OCI-LY7 (cell line): ENCODE data around the gene SCG5. TPM values are rescaled to one million over a fixed set of nuclear protein-coding genes. Genes with fewer than 3 reads are reported as not detected.

Experiments
- BruUV-seq: library from RNA; stranded (reverse); fragments of 400-500 nt; replicated peaks from 2 replicates; lab custom pipeline; 2021; lab: Mats Ljungman, UMichigan
- CTCF ChIA-PET: fragments of 300-600 bp; sonication (Branson Sonifier 250); formaldehyde crosslinking; loops from one replicate; lab custom pipeline; 2022; ENCODE audit warnings: antibody characterized with exemption; ENCODE audit not compliant: unreplicated experiment; lab: Charles Lee
- POLR2A ChIA-PET: fragments of 300-600 bp; sonication (Branson Sonifier 250); formaldehyde crosslinking; loops from one replicate; lab custom pipeline; 2022; ENCODE audit warnings: antibody characterized with exemption; lab: Charles Lee
- DNase-seq: peaks from one replicate; pipeline ENCODE4 v3.0.0-alpha.2; 2015; ENCODE audit warnings: low spot score
- H2AFZ ChIP-seq: fragments of 200-600 bp; sonication (generic), shearing (Covaris generic); 2 replicates; pipeline ENCODE4 v1.6.1; 2014; ENCODE audit warnings: mild to moderate bottlenecking, antibody characterized with exemption, low read length, moderate library complexity
- H3K27ac ChIP-seq: fragments of 200-600 bp; sonication (generic); 2 replicates; pipeline ENCODE4 v1.5.1; 2014; ENCODE audit warnings: mixed run types, low read depth, mild to moderate bottlenecking, moderate library complexity, low read length, inconsistent platforms; ENCODE audit not compliant: poor library complexity, severe bottlenecking
- H3K36me3 ChIP-seq: fragments of 200-600 bp; sonication (generic); 2 replicates; pipeline ENCODE4 v1.6.1; 2014; ENCODE audit warnings: mild to moderate bottlenecking, antibody characterized with exemption, low read length, moderate library complexity, mixed read lengths; ENCODE audit not compliant: insufficient read depth
- H3K4me1 ChIP-seq: fragments of 200-600 bp; sonication (generic); 2 replicates; pipeline ENCODE4 v1.5.1; 2014; ENCODE audit warnings: mild to moderate bottlenecking, low read length; ENCODE audit not compliant: insufficient read depth, poor library complexity, severe bottlenecking
- H3K4me2 ChIP-seq: fragments of 200-600 bp; sonication (generic); 2 replicates; pipeline ENCODE4 v1.6.1; 2014; ENCODE audit warnings: mild to moderate bottlenecking, low read length
- H3K4me3 ChIP-seq: fragments of 200-600 bp; sonication (generic); 2 replicates; pipeline ENCODE4 v1.5.1; 2014; ENCODE audit warnings: mild to moderate bottlenecking, low read depth, low read length; ENCODE audit not compliant: poor library complexity, severe bottlenecking
- H3K79me2 ChIP-seq: fragments of 200-600 bp; sonication (generic); 2 replicates; pipeline ENCODE4 v1.6.1; 2016; ENCODE audit warnings: low read depth, mild to moderate bottlenecking, low read length, moderate library complexity, mixed read lengths; ENCODE audit not compliant: insufficient read depth
- H3K9me2 ChIP-seq: fragments of 200-600 bp; sonication (generic); 2 replicates; pipeline ENCODE4 v1.6.1; 2016; ENCODE audit warnings: mild to moderate bottlenecking, low read length, mixed read lengths; ENCODE audit not compliant: insufficient read depth
- H3K9me3 ChIP-seq: fragments of 200-600 bp; sonication (generic); 2 replicates; pipeline ENCODE4 v1.6.1; 2014; ENCODE audit warnings: mild to moderate bottlenecking, mixed run types, low read length, mixed read lengths
- H4K20me1 ChIP-seq: fragments of 200-600 bp; sonication (generic); 2 replicates; pipeline ENCODE4 v1.6.1; 2014; ENCODE audit warnings: mild to moderate bottlenecking, antibody characterized with exemption, low read length, moderate library complexity, mixed read lengths; ENCODE audit not compliant: insufficient read depth
- EZH2phosphoT487 ChIP-seq: fragments of 200-600 bp; sonication (generic); IDR thresholded peaks from 2 replicates; pipeline ENCODE4 v1.6.1; 2018; ENCODE audit warnings: low read depth, borderline replicate concordance, mild to moderate bottlenecking, mixed run types, antibody characterized with exemption, low read length, moderate library complexity, mixed read lengths
- intact Hi-C: fragments of 100-400 bp; cut with micrococcal nuclease; formaldehyde crosslinking; loops from one replicate; pipeline ENCODE4 v1.10.0; 2022; ENCODE audit not compliant: unreplicated experiment
- total RNA-seq, 2 experiments: library from RNA; depleted of rRNA in 1 of 2; stranded (reverse); fragments of >200 nt in 1 of 2; shearing (Covaris generic) in 1 of 2; gene quantifications; 2 replicates each; pipeline ENCODE4 v1.2.3, GENCODE V29; 2014 to 2022
- TF ChIP-seq, protein P1 (sequence below): fragments of 200-600 bp; sonication (generic); conservative IDR thresholded peaks from 2 replicates; pipeline ENCODE4 v1.5.1; 2014; ENCODE audit warnings: mild to moderate bottlenecking, antibody characterized with exemption, low read length, moderate library complexity, mixed read lengths

Gene SCG5
- total RNA-seq, 2 experiments from 2014 or later = 1.5 to 4.7 TPM

GRCh38 chr15:32636410-32636809 is 5.1 kb upstream of the SCG5 start:
- Histone ChIP-seq H4K20me1 (0 out of 2 replicates have a peak, but pooled peaks cover 9% of the 10 kb centered on the region), H2AFZ (no peak overlapping the region), H3K4me3 (no peak overlapping the region), H3K36me3 (peaks cover 98% of the 10 kb centered on the region), H3K27ac (peak overlapping the region; percentile 20), H3K4me2 (peak overlapping the region; percentile 7; the same call in 1 of the 2 replicates), H3K9me3 (no peaks in the 10 kb centered on the region), H3K4me1 (peaks cover 31% of the 10 kb centered on the region), H3K9me2 (no peaks in the 10 kb centered on the region), H3K79me2 (peaks cover 39% of the 10 kb centered on the region; the same call in 1 of the 2 replicates)
- ChIA-PET CTCF (no interaction called here), POLR2A (no interaction called here)
- BruUV-seq = no TSS peak
- intact Hi-C loops = no loop called here
- TF ChIP-seq, protein P1, sequence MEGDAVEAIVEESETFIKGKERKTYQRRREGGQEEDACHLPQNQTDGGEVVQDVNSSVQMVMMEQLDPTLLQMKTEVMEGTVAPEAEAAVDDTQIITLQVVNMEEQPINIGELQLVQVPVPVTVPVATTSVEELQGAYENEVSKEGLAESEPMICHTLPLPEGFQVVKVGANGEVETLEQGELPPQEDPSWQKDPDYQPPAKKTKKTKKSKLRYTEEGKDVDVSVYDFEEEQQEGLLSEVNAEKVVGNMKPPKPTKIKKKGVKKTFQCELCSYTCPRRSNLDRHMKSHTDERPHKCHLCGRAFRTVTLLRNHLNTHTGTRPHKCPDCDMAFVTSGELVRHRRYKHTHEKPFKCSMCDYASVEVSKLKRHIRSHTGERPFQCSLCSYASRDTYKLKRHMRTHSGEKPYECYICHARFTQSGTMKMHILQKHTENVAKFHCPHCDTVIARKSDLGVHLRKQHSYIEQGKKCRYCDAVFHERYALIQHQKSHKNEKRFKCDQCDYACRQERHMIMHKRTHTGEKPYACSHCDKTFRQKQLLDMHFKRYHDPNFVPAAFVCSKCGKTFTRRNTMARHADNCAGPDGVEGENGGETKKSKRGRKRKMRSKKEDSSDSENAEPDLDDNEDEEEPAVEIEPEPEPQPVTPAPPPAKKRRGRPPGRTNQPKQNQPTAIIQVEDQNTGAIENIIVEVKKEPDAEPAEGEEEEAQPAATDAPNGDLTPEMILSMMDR = no peak
- TF ChIP-seq EZH2phosphoT487 = no peak
- no peak for DNase-seq

DNA sequence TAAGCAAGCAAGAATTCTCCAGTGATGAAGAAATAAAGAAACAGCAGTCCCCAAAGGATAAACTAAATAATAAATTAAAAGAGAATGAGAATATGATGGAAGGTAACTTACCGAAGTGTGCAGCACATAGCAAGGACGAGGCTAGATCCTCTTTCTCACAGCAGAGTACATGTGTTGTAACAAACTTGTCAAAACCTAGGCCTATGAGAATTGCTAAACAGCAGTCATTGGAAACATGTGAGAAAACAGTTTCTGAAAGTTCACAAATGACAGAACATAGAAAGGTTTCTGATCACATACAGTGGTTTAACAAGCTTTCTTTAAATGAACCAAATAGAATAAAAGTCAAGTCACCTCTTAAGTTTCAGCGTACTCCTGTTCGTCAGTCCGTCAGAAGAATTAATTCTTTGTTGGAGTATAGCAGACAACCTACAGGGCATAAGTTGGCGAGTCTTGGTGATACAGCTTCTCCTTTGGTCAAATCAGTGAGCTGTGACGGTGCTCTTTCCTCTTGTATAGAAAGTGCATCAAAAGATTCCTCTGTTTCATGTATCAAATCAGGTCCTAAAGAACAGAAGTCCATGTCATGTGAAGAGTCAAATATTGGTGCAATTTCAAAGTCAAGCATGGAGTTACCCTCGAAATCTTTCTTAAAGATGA is 4.5 kb upstream of the SCG5 start:
- TF ChIP-seq EZH2phosphoT487 = no peak
- TF ChIP-seq, protein P1 = no peak
- H3K4me2 ChIP-seq = 0 out of 2 replicates have a peak overlapping the region, but pooled peaks have one; percentile 7
- peaks cover 39% of the 10 kb centered on the region; the same call in 1 of the 2 replicates for H3K79me2 ChIP-seq
- no peaks in the 10 kb centered on the region for H3K9me2 ChIP-seq
- intact Hi-C loops = no loop called here
- ChIA-PET POLR2A (no interaction called here), CTCF (no interaction called here)
- H3K36me3 ChIP-seq = peaks cover 98% of the 10 kb centered on the region
- no peak overlapping the region for H2AFZ ChIP-seq
- H3K9me3 ChIP-seq = no peaks in the 10 kb centered on the region
- no peak overlapping the region for H3K27ac ChIP-seq
- peaks cover 31% of the 10 kb centered on the region for H3K4me1 ChIP-seq
- DNase-seq = no peak
- BruUV-seq = TSS peak; percentile 49
- H4K20me1 ChIP-seq = 0 out of 2 replicates have a peak, but pooled peaks cover 9% of the 10 kb centered on the region
- no peak overlapping the region for H3K4me3 ChIP-seq

DNA sequence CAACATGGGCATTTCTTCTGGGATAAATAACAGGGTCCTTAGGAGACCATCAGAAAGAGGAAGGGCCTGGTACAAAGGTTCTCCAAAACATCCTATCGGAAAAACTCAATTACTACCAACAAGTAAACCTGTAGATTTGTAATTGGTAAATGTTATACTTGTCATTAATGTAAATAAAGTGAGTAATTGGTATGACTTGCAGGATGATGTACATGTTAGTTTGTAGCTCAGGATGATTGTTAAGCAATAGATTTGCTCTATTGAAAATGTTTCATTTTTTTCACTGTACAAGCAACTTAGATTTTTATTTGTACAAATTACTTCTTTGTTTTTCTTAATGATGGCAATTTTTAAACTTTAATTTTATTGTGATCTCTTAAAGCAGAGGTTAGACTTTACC is 3.8 kb upstream of the SCG5 start:
- intact Hi-C loops = no loop called here
- H3K79me2 ChIP-seq = peaks cover 39% of the 10 kb centered on the region; the same call in 1 of the 2 replicates
- no peak for DNase-seq
- no peak overlapping the region for H3K27ac ChIP-seq
- ChIA-PET CTCF (no interaction called here), POLR2A (no interaction called here)
- H4K20me1 ChIP-seq = 0 out of 2 replicates have a peak, but pooled peaks cover 9% of the 10 kb centered on the region
- no peak overlapping the region for H3K4me3 ChIP-seq
- BruUV-seq = no TSS peak
- H3K36me3 ChIP-seq = peaks cover 94% of the 10 kb centered on the region
- peaks cover 31% of the 10 kb centered on the region for H3K4me1 ChIP-seq
- H3K4me2 ChIP-seq = no peak overlapping the region
- H2AFZ ChIP-seq = no peak overlapping the region
- TF ChIP-seq EZH2phosphoT487 = no peak
- TF ChIP-seq, protein P1 = no peak
- H3K9me2 ChIP-seq = no peaks in the 10 kb centered on the region
- H3K9me3 ChIP-seq = no peaks in the 10 kb centered on the region
